ENCODE measurements around the gene AUH. TPM values are rescaled to one million over a fixed set of nuclear protein-coding genes. Genes with fewer than 3 reads are reported as not detected.
"Not testable (repeated sequence)": the region's sequence is repeated elsewhere in the genome, so short reads cannot be mapped to it uniquely, and the experiment has no call there.

The AUH gene, protein sequence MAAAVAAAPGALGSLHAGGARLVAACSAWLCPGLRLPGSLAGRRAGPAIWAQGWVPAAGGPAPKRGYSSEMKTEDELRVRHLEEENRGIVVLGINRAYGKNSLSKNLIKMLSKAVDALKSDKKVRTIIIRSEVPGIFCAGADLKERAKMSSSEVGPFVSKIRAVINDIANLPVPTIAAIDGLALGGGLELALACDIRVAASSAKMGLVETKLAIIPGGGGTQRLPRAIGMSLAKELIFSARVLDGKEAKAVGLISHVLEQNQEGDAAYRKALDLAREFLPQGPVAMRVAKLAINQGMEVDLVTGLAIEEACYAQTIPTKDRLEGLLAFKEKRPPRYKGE
- total RNA-seq (2014; rRNA removed; shearing (Covaris generic)) = 9.7 and 16.6 TPM in 2 replicates

GRCh38 chr9:91361291-91362050 lies at the start of gene AUH:
Gene AUH (minus strand): TSS chr9:91361918. CDS start chr9:91361889, 29 bp downstream.
- peak; percentile 76 for DNase-seq (ENCODE audit: low read depth)

GRCh38 chr9:91411096-91411771 lies 49.5 kb upstream of the AUH start:
- DNase-seq (ENCODE audit: low read depth) = peak; percentile 37

GRCh38 chr9:91410161-91410560 lies 48.4 kb upstream of the AUH start:
- DNase-seq (ENCODE audit: low read depth) = no peak

GRCh38 chr9:91408475-91408874 lies 46.8 kb upstream of the AUH start:
- no peak for DNase-seq (ENCODE audit: low read depth)

GRCh38 chr9:91407580-91408318 lies 46.0 kb upstream of the AUH start:
- peak; percentile 63 for DNase-seq (ENCODE audit: low read depth)

DNA sequence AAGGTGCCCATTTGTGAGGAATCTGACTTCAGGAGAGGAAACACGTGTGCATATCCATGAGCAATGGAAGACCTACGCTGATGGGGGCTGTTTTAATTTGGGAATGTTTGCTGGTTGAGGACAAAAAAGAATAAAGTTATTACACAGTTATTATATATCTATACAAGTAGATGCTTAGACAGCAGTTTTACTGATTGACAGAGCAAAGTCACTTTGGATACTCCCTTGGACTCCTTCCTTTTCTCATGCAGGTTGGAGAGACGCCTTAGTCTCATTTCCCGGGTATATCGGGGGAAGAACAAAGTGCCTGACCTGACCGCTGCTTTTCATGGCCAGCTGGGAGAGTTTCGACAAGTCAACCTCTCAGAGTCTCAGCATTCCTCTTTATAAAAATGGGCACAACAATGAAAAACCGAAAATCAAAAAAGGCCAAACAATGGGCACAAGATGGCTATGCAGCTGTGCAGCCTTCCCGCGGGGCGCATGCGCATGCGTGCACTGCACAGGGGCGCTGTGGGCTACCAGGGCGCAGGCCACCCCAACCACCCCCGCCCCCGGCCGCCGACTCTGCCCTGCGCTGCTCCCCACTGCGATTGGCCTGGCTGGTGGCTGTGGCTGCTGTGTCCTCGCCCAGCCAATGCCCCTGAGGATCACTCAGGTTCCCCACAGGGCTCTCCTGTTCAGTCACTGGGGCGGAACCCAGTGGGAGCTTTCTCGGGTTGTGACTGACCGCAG lies 43.8 kb upstream of the AUH start:
- no peak for DNase-seq (ENCODE audit: low read depth)

GRCh38 chr9:91403665-91404543 lies 42.2 kb upstream of the AUH start:
- DNase-seq (ENCODE audit: low read depth) = no peak

DNA sequence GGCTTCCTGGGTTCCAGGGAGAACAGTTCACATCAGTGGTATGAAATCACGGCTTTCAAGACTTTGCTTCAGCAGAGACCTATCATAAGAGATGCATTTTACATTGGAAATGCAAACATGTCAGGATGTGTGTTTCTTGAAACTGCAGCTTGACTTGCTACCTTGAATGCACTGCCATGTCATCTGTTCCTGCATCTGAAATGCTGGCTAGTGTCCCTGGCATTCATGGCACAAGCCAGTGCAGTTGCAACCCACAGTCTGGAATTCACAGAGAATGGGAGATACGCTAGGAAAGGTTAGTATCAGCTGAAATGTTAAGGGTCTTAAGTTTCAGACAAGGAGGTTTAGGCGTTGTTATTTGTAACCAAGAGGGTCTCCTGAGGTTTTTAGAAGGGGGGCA lies 37.2 kb upstream of the AUH start:
- no peak for DNase-seq (ENCODE audit: low read depth)

DNA sequence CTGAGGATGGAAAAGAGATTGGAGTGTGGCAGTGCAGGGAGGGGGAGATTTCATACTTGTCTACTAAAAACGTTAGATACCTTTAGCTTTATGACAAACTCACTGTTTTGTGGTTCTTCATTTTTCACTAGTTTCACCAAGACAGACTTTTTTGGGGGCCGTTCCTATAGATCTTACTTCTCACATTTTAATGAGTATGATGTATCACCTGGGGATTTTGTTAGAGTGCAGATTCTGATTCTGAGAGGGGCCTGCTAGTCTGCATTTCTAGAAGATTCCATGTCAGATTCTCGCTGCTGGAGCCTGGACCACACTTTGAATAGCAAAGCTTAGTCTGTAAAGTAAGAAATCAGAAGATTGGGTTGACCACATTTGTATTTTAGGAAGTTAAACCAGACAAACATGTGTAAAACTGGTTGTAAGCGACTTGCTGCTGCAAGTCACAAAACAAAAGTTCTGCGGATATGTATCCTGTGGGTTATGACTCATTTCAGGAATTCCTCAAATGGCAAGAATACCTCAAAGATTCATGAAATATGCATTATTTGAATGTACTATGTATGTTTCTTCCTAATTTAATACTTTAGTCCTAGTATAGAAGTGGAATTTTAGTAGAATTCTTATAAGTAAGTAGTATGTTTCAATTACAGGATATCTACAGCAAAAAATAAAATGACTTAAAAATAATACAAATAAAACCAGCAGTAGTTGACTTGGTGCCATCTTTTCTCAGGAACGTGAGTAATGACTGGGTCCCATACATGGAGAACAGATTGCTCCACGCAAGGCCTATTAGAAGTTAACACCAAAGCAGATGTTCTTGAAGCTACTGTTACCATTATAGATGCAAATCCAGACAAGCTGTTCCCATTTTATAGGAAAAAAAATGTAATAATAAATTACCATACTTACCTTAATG lies 34.1 kb upstream of the AUH start:
- DNase-seq (ENCODE audit: low read depth) = peak; percentile 85

DNA sequence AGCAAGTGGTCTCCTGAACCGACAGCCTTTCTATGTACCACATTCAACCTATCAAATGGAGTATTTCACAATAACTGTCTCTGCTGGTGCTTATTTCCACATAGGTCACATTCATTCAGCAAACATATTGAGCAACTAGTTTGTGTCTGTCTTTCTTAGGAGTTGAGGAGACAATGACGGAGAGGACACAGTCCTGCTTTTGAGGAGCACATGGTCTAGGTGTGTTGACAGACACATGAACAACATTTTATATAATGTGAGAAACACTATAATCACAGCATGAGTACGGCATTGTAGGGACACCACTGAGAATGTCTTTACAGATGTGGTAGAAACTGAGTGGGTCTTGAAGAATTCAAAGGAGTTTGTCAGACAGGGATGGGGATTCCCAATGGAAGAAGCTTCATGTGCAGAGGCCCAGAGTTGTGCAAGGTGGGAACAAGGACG lies 33.4 kb upstream of the AUH start:
- no peak for DNase-seq (ENCODE audit: low read depth)

- no peak for DNase-seq (ENCODE audit: low read depth)
Observed at GRCh38 chr9:91393826-91394225, 32.1 kb upstream of the AUH start.

DNA sequence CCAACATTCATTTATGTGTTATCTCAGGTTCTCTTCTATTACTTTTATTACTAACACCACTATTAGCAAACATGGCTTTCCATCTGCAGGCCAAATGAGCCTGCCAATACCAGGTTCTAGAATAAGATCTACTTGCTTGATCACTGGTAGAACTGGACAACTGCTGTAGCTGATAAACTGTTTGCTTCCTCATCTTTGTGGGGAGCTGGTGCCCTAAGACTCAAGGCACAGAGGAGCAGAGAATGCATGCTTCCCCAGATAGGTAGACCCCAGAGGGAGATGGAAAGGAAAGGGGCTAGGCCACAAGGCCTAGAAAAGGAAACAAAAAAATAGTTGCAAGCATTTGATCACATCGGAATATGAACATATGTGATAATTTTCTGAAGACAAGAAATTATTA lies 30.7 kb upstream of the AUH start:
- no peak for DNase-seq (ENCODE audit: low read depth)

DNA sequence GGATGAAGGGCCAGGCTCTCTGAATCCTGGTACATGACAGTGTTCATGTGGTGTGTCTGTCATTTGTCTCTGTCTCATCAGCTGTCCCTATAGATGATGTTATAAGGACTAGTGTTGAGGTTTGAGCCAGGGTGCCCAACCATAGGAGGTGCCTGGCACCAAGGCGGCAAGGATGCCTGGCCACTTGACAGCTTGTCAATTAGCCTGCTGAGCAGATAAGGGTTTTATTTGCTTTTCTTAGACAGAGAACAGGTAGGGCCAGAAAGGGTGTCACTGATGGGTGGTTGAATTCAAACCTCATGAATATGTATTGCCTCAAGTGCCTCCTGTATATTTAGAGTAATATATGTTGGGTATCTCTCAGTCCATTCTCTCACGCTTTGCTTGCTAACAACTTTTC lies 30.1 kb upstream of the AUH start:
- DNase-seq (ENCODE audit: low read depth) = no peak

DNA sequence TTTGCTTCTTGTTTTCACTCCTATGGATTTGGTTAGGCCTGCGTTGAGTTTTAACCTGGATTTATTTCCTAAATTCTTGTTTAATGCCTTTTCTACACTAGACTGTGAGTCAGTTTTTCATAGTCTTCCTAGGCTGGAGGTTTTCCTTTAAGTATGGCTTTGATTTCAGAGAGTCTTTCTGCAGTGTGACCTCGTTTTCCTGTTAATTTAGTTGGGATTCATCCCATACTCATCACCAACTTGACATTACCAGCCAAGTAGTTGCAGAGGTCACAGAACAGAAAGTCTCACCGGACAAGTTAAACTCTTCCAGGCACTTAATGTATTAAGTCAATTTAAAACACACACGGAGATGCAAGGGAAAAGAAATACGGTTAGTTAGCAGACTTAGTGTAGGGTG lies 29.7 kb upstream of the AUH start:
- no peak for DNase-seq (ENCODE audit: low read depth)

GRCh38 chr9:91389686-91390085 lies 28.0 kb upstream of the AUH start:
- DNase-seq (ENCODE audit: low read depth) = not testable (repeated sequence)

DNA sequence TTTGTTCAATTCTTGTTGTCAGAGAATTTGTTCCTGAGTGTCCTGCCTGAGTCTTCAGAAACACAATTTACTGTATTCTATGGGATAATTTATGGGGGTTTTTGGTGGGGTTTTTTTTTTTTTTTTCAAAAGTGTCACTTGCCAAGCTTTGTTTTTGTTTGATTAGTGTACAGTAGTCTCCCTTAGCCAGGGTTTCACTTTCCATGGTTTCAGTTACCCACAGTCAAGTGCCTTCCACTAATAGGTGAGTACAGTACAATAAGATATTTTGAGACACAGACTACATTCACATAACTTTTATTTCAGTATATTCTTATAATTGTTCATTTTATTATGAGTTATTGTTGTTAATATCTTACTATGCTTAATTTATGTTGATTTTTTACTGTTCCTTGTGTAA lies 25.0 kb upstream of the AUH start:
- DNase-seq (ENCODE audit: low read depth) = no peak

DNA sequence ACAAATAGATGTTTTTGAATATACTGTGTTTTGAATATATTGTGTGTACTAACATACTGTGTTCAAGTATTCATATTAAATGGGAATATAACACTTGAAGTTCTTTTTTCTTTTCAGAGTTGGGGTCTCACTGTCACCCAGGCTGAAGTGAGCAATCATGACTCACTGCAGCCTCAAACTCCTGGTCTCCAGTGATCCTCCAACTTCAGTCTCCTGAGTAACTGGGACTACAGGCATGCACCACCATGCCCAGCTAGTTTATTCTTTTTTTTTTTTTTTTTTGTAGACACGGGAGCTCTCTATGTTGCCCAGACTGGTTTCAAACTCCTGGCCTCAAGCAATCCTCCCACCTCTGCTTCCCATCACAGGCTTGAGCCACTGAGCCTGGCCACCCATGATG lies 23.2 kb upstream of the AUH start:
- DNase-seq (ENCODE audit: low read depth) = no peak

GRCh38 chr9:91383577-91383976 lies 21.9 kb upstream of the AUH start:
- DNase-seq (ENCODE audit: low read depth) = no peak

GRCh38 chr9:91382298-91382697 lies 20.6 kb upstream of the AUH start:
- DNase-seq (ENCODE audit: low read depth) = no peak
